ENCODE data around the gene RHBDL1.
"Not testable (repeated sequence)": the region's sequence is repeated elsewhere in the genome, so short reads cannot be mapped to it uniquely, and the experiment has no call there.

The RHBDL1 gene

DNA sequence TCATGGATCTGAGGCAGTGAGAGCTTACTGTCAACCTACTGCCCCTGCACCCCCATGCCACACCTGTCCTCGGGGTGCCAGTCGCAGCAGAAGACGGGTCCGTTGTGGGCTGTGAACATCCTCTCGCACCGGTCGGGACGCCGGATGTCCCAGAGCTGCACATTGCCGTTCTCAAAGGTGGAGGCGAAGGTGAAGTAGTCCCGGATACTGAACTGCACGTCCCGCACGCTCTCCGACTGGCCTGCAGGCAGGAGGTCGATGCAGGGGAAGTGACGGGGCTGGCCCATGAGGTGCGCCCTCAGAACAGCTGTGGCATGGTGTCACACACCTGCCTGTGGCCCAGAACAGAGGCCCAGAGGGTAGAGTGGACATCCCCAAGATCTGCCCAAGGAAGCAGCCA, 12.0 kb downstream of the RHBDL1 start:
- no peak for FAIRE-seq

DNA sequence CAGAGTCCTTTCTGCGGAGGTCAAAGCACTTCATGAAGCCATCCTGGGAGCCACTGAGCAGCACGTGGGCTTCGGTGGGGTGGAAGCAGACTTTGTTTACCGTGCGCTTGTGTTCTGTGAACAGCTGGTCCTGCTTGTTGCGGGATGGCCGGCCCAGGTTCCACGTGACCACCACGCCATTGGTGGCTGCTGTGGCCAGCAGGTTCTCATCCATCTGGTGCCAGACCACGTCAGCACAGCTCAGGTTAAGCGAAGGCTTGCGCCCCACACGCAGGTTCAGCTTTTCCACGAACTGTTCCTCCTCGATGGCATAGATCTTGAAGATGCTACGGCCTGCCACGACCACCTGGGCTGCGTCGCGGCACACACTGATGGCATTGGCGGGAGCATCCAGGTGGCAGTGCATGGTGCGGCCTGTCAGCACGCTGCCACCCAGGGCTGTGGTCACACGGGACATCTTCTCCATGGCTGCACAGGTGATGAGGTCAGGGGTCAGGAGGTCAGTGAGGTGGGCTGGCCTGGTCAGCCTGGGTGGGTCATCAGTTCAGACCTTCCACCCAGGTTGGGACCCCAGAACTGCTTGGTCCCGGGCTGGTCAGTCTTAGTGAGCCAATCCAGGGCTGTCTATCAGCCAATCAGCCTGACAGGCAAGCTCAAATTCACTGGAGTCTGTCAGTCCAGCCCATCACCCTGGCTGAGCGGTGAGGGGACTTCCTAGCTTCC, 13.9 kb downstream of the RHBDL1 start:
- no peak for FAIRE-seq

DNA sequence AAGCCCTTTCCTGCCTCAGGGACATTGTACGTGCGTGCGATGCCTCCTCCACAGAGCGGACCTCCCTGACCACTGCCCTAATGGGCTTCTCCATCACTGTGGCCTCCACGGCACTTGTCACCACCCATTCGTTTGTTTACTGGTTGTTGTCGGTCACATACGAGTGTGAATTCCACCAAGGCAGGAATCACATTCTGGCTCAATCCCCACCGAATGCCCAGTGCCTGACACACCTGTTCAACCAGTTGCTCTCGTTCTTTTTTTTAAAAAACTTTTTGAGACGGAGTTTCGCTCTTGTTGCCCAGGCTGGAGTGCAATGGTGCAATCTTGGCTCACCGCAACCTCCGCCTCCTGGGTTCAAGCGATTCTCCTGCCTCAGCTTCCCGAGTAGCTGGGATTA, 15.8 kb downstream of the RHBDL1 start:
- FAIRE-seq = not testable (repeated sequence)

DNA sequence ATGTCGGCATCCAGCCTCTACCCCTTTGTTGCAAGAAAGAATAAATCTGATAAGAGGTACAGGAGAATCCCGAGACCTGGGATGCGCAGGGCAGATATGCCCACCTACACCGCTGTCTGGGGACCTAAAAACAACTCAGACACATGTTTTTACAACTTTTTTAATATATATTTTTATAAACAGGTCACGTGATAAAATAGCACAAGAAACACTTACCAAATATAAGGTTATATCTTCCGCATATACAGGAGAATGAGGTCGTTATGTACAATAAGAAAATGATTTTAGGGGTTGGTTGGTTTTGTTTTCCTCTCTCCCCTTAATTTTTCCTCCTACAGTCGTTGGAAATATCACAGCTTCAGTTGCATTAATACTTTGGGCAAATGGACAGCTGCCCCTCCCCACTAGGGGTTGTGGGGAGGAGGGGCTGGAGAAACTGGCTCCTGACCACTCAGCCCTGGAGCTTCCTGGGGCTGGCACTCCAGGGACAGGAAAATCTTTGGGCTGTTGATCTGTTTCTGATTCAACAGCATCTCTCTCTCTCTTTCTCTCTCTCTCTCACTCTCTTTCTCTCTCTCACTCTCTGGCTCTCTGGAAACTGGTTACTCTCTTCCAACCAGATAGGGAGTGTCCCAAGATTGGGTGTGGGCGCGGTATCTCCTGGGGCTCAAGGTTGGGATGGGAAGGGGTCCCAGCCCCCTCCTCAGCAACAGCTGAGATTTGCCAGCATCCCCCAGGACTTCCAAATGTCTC, 17.1 kb downstream of the RHBDL1 start:
- FAIRE-seq = no peak

DNA sequence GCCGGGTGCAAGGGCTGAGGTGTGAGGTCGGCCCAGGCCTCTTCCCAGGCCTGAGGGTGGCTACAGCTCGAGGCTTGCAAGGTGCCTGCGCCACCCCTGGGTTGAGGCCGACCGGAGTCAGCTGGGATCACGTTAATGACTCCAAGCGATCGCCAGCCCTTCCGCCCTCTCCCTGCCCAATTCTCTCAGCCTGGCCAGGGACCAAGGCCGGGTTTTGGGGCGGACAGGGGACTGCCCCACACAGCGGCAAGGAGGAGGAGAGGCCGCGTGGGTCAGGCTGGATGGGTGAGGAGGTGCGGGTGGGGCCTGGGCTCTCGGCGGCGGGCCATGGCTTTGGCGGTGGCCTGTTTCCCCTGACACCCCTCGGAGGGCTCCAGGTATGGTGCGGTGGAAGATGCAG, 17.9 kb downstream of the RHBDL1 start:
- no peak for FAIRE-seq

DNA sequence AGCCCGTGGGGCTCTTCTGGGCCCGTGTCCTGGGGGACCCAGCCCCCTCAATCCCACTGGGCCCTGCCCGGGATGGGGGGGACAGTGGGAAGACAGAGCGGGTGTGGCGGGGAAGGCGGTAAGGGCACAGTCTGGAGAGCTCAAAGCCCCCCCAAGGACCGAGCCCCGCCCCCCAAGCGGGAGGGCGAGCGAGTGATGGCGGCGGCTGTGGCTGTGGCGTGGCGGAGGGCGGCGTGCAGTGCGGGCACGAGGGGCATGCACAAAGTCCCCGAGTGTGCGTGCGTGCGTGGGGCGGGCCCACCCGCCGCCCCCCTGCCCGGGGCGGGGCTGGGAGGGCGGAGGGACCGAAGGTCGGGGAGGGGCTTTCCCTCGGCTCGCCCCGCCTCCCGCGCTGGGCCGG, 18.3 kb downstream of the RHBDL1 start:
- no peak for FAIRE-seq

DNA sequence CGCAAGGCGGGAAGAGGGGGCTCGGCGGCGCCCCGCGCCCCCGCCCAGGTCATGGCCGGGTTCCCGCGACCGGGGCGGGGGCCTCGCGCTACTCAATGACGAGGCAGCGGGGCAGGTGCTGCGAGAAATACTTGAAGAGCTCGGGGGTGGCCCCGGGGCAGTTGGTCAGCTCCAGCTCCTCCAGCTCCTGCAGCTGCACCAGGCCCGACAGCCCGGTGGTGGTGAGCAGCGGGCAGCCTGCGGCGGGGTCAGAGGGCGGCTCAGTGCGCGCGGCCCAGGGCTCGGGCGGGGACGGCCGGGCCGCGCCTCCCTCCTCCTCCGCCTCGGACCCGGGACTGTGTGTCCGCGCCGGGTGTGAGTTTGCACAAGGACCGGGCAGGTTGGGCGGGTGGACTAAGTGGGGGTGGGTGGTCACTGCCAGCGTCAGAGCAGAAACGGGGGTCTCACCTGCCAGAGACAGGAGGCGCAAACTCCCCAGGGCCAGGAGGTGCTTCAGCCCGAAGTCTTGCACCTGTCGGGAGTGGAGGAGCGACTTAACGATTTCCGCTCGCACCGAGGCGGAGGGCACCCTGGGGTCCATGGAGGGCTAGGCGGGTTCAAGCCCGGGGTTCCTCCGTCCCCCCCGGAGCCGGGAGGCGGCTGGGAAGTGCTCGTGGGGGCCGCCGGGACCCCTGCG, 18.9 kb downstream of the RHBDL1 start:
- no peak for FAIRE-seq

DNA sequence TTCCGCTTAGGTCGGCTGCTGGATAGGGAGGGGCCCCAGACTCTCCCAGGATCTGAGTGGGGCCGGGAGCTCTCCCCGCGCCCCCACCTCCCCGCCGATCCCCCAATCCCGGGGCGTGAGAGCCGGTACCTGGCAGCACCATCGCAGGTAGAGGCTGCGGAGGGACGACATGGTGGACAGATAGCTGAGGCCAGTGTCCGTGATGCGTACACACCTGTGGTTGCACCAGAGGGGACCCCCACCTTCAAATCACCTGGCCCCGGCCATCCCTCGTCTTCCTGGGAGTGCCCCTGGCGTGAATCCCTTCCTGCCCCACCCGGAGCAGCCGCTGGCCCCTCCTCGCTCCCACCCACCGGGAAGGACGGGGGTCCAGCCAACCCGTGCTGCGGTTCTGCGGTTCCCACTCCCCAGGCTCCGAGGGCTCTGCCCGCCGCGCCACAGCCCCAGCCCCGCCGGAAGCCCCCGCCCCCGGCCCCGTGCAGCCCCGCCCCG, 19.4 kb downstream of the RHBDL1 start:
- FAIRE-seq = no peak

DNA sequence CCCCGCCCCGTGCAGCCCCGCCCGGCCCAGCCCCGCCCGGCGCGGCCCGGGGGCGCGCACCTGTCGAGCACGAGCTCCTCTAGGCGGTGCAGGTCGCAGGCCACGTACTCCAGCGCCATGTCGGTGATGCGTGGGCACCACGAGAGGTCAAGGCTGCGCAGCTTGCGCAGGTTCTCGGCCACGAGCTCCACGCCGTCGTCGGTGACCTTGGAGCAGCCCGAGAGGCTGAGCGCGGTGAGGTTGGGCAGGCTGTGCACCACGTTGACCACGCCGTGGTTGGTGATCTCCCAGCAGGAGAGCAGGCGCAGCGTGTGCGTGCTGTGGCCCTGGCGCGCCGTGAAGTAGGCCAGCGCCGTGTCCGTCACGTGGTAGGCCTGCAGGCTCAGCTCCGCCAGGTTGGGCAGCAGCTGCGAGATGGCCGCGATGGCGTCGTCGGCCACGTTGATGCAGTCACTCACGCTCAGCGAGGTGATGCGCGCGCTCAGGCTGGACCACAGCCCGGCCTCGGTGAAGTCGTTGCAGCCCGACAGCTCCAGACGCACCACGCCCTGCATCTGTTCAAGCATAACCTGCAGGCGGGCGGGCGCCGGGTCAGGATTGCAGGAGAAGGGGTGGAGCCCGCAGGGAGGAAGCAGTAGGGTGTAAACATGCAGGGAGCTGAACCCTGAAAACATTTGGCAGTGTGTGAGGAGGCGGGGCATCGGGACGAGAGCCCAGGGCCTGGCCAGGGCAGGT, 20.1 kb downstream of the RHBDL1 start:
- FAIRE-seq = no peak

DNA sequence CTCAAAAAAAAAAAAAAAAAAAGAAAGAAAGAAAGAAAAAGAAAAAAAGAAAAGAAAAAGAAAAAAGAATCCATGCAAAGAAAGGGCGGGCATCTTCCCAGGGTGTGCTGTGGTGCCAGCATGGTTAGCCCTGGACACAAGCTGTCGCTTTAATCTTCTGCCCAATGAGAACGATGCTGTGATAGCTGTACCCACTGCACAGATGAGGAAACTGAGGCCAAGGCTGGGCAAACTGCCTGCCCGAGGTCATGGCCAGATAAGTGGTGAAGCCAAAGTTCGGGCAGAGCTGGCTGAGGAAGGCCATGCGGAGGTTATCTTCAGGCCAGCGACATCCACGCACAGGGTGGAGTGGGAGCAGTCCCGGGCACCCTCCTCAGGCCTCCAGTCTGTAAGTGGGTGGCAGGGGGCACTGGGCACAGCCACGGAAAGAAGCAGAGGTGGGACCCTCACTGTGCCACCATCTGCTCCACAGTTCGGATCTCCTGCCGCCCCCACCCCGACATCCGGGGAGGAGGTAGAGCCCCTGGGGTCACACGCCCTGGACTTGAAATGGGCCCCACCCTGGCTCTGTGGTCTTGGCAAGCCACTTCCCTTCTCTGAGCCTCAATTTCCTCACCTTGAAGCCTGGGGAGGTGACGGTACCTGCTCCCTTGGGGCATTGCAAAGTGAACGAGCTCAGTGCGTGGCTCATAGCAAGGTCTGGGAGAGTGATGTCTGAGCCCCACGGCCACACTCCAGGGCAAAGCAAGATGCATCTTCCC, 23.6 kb downstream of the RHBDL1 start:
- no peak for FAIRE-seq

DNA sequence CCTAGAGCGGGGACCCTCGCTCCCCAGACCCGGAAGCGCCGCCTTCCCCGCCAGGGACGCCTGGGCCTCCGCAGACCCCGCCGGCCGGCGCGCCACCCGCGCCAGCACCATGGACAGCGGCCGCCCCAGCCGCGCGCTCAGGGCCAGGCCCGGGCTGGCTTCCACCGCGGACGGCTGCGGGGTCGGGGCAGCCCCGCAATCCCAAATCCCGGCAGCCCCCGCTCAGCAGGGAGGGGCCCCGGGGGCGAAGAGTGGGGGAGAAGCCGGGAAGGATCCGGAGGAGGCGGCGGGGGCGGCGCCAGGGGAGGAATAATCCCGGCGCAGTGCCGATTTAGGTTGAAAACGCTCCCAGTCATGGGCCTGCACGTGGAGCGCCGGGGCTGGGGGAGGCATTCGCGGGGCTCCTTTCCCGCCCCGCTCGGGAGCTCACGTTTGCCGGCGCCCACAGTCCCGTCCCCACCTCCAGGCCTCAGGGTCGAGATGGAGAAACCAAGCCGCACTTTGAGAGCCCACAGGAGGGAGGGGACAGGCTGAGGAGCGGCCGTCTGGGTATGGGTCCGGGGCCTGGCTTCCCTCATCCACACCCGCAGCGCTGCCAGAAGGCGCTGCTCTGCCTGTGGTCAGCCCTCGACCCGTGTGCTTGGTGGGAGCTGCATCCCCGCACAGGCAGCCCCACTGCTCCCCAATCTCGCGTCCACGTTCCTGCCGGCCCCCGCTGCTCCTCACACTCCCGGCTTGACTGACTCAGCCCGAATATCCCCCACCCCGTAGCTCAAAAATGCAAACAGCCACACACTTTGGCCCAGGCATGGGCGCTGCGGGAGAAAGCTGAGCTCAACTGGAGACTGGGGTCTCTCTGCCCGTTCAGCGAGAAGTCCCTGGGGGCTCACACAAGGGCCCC, 25.5 kb downstream of the RHBDL1 start:
- FAIRE-seq = no peak

DNA sequence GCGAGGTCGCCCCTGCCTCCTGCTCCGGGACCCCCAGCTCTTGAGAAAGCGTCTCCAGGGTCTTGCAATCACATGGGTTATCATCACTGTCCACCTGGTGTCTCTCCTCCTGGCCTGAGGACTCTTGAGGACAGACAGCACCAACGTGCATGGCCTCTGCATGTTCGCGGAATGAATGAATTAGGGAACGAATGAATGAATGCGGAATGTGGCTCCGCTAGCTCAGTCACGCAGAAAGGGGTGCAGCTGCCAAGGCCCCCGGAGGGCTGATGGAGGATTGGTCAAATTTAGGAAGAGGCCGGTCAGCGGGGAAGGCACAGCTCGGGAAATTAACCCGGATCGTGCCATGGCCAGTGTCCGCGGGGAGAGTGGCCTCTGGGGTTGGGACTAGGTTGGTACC, 26.9 kb downstream of the RHBDL1 start:
- no peak for FAIRE-seq

DNA sequence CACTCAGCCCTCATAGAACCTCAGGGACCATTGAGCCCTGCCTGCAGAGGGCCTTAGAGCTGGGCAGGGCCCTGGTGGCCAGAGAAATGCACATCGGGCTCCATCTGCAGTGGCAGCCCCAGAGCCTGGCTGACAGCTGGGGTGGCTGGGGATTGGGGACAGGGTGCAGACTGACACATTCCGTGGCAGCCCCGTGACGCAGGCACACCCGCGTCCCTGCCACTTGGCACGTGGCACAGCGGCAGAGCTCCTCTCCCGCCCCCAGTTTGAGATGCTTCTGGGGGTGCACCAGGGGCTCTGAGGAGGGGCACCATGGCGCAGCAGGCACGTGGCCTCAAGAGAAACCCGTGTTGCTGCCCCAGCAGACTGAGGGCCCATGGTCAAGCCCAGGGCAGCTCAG, 27.9 kb downstream of the RHBDL1 start:
- no peak for FAIRE-seq

DNA sequence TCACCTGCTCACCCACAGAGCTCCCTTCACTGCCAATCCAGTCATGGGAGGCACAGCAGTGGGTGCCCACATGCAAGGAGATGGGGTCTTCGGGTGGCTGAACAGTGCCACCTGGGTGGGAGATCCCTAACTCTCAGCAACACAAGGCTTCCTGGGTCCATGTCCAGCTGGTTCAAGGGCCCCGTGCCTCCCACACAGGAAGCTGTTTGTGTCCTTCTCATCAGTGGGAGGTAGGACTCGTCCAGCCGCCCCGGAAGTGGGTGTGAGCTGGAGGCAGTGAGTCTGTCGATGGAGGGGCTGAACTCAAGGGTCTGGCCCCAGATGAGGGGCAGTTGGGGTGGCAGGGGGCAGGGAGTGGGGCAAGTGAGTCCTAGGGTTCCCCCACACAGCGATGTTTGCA, 28.6 kb downstream of the RHBDL1 start:
- FAIRE-seq = no peak

DNA sequence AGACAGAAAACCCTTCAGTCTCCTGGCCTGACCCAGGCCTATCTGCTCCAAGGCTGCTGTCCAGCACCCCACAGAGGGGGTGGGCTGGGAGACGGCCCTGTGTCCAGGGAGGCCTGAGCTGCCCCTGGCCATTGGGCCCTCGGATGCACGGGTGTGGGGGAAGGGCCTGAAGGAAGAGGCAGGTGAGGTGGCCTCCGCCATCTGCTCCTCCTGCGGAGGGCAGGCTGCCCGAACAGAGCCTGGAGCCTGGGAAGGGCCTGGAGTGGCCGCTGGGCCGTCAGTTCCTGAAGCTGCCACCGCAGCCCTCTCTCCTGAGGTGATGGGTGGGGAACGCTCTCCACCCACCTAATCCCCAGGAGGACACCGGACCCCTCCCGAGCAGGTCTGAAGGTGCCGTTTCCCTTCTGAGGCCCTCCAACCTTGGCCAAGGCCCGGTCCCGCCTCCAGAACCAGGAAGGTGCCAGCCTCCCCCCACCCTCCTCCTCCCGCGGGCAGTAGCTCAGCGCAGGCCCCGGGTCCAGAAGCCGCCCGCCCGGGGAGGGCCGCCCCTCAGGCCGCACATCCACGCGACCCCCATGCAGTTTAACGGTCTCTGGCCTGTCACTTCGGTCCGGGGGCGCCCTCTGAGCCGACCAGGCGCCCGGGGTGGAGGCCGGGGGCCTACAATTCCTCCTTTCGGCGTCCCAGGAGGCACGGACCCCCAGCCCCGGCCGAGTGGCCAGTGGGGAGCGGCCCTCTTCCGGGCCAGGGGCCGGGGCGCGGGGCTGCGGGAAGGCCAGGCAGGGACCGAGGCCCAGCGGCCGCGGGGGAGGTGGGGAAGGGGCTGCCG, 29.3 kb downstream of the RHBDL1 start:
- FAIRE-seq = no peak

DNA sequence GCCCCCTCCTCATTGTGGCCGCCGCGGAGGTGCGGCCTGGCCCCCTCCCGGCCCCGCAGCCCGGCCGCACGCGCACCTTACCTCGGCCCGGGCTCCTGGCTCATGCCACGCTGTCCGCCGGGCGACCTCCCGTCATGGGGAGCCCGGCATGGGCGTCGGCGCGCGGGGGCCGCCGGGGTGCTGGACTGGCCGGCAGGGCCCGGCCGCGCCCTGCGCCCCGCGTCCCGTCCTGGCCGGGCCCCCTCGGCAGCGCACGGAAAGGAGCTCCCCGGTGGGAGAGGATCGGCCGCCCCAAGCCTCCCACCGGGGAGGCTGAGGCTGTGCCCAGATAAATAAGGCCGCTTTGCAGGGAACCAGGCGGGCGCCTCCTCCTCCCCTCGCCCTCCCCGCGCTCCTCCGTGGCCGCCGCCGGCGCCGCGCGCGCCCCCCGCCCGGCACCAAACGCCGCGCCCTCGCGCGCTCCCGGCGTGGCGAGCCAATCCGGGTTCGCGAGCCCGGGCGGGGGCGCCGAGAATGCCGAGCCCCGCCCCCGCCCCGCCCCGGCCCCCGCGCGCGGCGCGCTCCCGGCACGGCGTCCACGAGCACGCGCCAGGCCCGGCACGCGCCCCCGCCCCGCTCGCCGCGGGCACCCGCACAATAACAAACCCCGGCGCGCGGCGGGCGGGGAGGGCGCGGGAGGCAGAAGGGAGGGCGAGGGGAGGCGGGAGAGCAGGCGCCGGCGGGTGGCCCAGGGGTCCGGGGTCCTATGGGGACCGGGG, 30.1 kb downstream of the RHBDL1 start, which contains the start of gene FBXL16:
Gene FBXL16, minus strand, starts transcription at position 371 of the 758 bp plus-strand sequence. CDS start 8,396 bp downstream, outside the sequence.
- FAIRE-seq = no peak

DNA sequence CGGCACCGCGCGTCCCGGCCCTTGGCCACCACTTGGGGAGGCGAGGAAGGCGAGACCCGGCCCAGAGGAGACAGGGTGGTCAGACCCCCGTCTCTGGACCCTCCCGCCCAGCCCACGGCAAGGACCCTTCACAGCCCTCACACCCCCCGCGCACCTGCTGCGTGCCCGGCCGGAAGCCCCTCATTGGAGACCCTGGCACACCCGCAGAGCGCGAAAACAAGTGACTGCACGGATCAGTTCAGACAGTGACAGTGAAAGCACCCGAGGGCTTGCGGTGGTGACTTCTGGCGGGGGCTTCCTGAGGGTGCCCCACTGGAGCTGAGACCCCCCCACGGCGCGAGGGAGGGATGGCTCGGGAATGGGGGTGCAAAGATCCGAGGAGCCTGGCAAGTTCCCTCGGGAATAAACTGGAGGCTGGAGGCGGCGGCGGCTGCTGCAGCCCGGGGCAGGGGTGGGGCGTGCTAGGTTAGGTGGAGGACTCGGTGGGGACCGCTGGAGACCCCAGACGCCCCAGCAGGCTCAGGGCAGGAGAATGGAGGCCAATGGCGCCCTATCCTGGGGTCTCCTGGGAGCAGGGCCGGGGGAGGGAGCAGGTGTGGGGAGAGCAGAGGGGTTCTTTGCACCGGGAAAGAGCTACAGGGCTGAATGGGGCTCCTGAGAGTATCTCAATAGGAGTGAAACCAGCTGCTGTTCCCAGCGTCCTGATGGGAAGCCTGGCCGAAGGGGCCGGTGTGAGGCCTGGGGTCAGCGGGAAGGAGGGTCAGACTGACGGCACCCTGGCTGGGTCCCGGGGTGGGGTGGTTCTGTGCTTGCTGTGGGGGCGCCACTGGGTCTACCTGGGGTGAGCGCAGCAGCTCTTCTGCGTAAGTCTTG, 31.0 kb downstream of the RHBDL1 start:
- FAIRE-seq = no peak

DNA sequence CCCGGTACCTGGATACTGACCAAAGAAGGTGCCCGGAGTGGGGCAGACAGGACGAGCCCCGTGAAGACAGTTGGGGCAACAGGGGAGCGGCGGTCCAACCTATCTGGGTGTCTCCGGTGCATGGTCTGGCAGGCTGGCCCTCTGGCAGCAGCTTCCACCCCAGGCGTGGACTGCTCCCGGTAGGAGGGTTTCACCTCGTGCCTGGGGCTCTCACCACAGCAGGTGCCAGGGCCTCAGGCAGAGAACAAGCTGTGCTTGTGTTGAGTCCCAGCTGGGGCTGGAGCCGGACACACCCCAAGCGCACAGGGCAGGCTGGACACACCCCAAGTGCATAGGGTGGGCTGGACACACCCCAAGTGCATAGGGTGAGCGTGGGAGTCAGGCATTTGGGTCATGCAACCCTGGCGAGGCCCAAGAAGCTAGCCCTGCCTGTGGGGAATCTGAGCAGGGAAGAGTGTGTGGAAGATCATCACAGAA, 31.6 kb downstream of the RHBDL1 start:
- FAIRE-seq = no peak
